ENCODE data around the gene FAM184B.

- TF ChIP-seq, protein P1, sequence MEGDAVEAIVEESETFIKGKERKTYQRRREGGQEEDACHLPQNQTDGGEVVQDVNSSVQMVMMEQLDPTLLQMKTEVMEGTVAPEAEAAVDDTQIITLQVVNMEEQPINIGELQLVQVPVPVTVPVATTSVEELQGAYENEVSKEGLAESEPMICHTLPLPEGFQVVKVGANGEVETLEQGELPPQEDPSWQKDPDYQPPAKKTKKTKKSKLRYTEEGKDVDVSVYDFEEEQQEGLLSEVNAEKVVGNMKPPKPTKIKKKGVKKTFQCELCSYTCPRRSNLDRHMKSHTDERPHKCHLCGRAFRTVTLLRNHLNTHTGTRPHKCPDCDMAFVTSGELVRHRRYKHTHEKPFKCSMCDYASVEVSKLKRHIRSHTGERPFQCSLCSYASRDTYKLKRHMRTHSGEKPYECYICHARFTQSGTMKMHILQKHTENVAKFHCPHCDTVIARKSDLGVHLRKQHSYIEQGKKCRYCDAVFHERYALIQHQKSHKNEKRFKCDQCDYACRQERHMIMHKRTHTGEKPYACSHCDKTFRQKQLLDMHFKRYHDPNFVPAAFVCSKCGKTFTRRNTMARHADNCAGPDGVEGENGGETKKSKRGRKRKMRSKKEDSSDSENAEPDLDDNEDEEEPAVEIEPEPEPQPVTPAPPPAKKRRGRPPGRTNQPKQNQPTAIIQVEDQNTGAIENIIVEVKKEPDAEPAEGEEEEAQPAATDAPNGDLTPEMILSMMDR (IDR thresholded peaks at IDR 0.05) = no peak
- TF ChIP-seq POLR2A (IDR thresholded peaks at IDR 0.05) = no peak
These were observed 131.0 kb downstream of the FAM184B start for GRCh38 chr4:17650406-17650805.
